PFSK-1 (cell line): ENCODE results near the gene EIF4E.

Source experiments
- FOXP2 ChIP-seq: optimal IDR thresholded peaks from 2 replicates; pipeline ENCODE3; 2011; ENCODE audit warnings: borderline replicate concordance, control low read depth, inconsistent platforms; ENCODE audit not compliant: insufficient read depth; ENCODE audit errors: extremely low read length, extremely low read depth
- POLR2AphosphoS5 ChIP-seq: IDR thresholded peaks from 2 replicates; pipeline ENCODE4 v1.6.1; 2012; ENCODE audit warnings: low read depth, mild to moderate bottlenecking, control low read depth, low read length, moderate library complexity
- SIN3A ChIP-seq: IDR thresholded peaks from 2 replicates; pipeline ENCODE4 v1.6.1; 2012; ENCODE audit warnings: mild to moderate bottlenecking, low read length, moderate library complexity, borderline replicate concordance; ENCODE audit not compliant: insufficient read depth
- TAF1 ChIP-seq: IDR thresholded peaks from 2 replicates; pipeline ENCODE4 v1.6.1; 2012; ENCODE audit warnings: low read length, control low read depth, borderline replicate concordance; ENCODE audit not compliant: insufficient read depth
- TF ChIP-seq, protein P1 (sequence below), 2 experiments: IDR thresholded peaks; 2 replicates each; pipeline versions ENCODE4 v1.6.1 to v1.8.0; 2011 to 2012; ENCODE audit warnings: low read depth in 2 of 2, low read length in 2 of 2, control low read depth in 1 of 2, inconsistent platforms in 1 of 2, mild to moderate bottlenecking in 1 of 2, moderate library complexity in 1 of 2; ENCODE audit not compliant: insufficient read depth in 1 of 2

Gene EIF4E

DNA sequence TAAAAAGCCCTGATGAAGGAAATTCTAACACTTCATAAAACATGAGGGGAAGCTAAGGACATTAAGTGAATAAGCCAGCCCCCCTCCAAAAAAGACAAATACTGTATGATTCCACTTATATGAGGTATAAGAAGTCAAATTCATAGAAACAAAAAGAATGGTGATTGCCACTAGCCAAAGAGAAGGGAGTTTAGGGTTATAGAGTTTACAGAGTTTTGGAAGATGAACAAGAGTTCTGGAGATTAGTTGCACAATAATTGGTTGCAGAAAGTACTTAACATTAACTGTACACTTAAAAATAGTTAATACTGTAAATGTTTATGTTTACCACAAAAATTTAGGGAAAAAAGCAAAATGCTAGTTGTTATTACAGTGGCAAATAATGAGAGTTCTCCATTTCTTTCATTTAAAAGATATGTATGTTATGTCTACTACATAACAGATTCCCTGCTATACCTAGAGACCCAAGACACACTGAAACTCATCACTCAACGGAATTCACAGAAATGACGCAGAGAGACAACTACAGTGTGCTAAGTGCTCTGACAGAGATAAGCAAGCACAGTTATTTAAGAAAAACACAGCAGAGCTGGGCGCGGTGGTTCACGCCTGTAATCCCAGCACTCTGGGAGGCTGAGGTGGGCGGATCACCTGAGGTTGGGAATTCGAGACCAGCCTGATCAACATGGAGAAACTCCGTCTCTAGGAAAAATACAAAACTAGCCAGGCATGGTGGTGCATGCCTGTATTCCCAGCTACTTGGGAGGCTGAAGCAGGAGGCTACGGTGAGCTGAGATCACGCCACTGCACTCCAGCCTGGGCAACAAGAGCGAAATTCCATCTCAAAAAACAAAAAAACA, 37.2 kb downstream of the EIF4E start:
- TF ChIP-seq FOXP2 (no peak), TAF1 (no peak), SIN3A (no peak), POLR2AphosphoS5 (no peak)
- TF ChIP-seq, protein P1, sequence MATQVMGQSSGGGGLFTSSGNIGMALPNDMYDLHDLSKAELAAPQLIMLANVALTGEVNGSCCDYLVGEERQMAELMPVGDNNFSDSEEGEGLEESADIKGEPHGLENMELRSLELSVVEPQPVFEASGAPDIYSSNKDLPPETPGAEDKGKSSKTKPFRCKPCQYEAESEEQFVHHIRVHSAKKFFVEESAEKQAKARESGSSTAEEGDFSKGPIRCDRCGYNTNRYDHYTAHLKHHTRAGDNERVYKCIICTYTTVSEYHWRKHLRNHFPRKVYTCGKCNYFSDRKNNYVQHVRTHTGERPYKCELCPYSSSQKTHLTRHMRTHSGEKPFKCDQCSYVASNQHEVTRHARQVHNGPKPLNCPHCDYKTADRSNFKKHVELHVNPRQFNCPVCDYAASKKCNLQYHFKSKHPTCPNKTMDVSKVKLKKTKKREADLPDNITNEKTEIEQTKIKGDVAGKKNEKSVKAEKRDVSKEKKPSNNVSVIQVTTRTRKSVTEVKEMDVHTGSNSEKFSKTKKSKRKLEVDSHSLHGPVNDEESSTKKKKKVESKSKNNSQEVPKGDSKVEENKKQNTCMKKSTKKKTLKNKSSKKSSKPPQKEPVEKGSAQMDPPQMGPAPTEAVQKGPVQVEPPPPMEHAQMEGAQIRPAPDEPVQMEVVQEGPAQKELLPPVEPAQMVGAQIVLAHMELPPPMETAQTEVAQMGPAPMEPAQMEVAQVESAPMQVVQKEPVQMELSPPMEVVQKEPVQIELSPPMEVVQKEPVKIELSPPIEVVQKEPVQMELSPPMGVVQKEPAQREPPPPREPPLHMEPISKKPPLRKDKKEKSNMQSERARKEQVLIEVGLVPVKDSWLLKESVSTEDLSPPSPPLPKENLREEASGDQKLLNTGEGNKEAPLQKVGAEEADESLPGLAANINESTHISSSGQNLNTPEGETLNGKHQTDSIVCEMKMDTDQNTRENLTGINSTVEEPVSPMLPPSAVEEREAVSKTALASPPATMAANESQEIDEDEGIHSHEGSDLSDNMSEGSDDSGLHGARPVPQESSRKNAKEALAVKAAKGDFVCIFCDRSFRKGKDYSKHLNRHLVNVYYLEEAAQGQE (IDR thresholded peaks at IDR 0.05; ENCODE audit: insufficient read depth in 1 of 2, low read depth in 2 of 2, low read length in 2 of 2), result no peak

DNA sequence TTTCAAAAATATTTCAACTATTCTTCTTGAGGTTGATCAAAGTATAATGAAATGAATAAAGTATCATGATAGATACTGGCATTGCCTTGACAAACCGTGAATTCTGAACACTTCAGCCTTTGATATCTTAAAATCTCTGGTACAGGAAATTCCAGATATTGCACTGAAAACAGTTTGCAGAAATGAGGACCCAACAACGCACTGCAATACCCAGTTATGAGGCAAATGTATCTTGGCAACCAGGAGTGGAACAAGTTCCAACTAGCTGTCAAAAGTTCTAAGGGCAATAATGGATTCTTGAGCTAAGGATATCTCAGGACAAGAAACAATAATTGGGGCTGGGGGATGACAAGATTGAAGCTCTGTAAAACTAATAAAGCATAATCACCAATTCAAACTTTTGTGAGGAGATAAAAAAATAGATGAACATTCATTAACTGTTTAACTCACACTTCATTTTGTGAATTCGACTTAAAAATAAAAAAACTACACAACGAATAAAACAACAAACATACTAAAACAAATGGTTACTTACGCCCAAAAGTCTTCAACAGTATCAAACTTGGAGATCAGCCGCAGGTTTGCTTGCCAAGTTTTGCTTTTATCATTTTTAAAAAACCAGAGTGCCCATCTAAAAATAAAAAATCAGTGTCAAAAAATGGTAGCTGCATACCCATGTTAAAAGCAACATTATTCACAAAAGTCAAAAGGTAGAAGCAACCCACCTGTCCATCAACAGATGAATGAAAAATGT, 38.1 kb downstream of the EIF4E start:
- TF ChIP-seq POLR2AphosphoS5, result no peak
- TF ChIP-seq FOXP2, result no peak
- no peak for TF ChIP-seq TAF1
- TF ChIP-seq, protein P1 (IDR thresholded peaks at IDR 0.05; ENCODE audit: insufficient read depth in 1 of 2, low read depth in 2 of 2, low read length in 2 of 2), result no peak
- no peak for TF ChIP-seq SIN3A

DNA sequence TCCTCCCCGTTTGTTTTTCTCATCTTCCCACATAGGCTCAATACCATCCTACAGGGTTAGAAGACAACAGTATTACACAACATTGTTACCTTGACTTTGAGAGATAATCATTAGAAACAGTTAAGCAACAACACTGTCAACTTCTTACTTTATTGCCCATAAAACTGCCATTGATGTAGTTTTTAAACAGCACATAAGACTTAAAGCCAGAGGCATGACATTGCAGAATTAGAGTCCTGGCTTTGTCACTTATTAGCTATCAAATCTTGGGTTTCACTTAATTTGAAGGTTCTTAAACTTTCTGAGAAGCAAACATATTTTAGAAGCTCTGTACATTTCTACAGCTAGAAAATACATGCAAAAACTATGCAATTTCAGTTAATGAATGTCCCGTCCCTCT, 41.8 kb downstream of the EIF4E start:
- TF ChIP-seq FOXP2 (no peak), SIN3A (no peak), POLR2AphosphoS5 (no peak), TAF1 (no peak)
- TF ChIP-seq, protein P1 (IDR thresholded peaks at IDR 0.05; ENCODE audit: insufficient read depth in 1 of 2, low read depth in 2 of 2, low read length in 2 of 2), result no peak

DNA sequence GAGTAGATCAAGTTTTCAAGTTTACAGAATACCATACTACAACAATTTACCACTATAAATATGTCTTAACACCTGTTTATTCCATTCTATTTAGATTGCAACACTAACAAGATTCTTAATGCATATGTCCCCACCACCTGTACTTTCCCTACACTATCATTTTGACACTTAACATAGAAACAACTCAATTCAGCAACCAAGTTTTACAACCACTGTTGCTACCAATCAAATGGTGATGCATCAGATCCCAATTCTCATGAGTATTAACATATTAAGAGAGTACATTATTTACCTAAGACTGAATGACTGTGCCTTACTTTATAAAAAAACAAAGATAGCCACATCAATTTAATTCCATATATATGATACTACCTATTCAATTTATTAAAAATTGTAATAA, 49.4 kb downstream of the EIF4E start:
- TF ChIP-seq TAF1 (no peak), POLR2AphosphoS5 (no peak), FOXP2 (no peak), SIN3A (no peak)
- TF ChIP-seq, protein P1 (IDR thresholded peaks at IDR 0.05; ENCODE audit: insufficient read depth in 1 of 2, low read depth in 2 of 2, low read length in 2 of 2), result no peak
